ENCODE measurements around the gene MGLL.
"Not testable (repeated sequence)": the region's sequence is repeated elsewhere in the genome, so short reads cannot be mapped to it uniquely, and the experiment has no call there.

MGLL gene

GRCh38 chr3:127708837-127709236 lies 113.5 kb downstream of the MGLL start:
- no peak for TF ChIP-seq CTCF (IDR thresholded peaks at IDR 0.05; ENCODE audit: control insufficient read depth, extremely low read depth, insufficient read depth)
- no peak for DNase-seq (ENCODE audit: low read depth)
- H3K4me3 ChIP-seq (ENCODE audit: low read depth, low read length), result no peak overlapping the region

- H3K4me3 ChIP-seq (ENCODE audit: low read depth, low read length), result no peak overlapping the region
- DNase-seq (ENCODE audit: low read depth), result no peak
- TF ChIP-seq CTCF (IDR thresholded peaks at IDR 0.05; ENCODE audit: control insufficient read depth, extremely low read depth, insufficient read depth), result no peak
Measured at GRCh38 chr3:127707851-127708411, 114.4 kb downstream of the MGLL start.

GRCh38 chr3:127706785-127707351 lies 115.4 kb downstream of the MGLL start:
- no peak overlapping the region for H3K4me3 ChIP-seq (ENCODE audit: low read depth, low read length)
- no peak for DNase-seq (ENCODE audit: low read depth)
- no peak for TF ChIP-seq CTCF (IDR thresholded peaks at IDR 0.05; ENCODE audit: control insufficient read depth, extremely low read depth, insufficient read depth)

GRCh38 chr3:127706312-127706711 lies 116.0 kb downstream of the MGLL start:
- no peak overlapping the region for H3K4me3 ChIP-seq (ENCODE audit: low read depth, low read length)
- DNase-seq (ENCODE audit: low read depth), result no peak
- TF ChIP-seq CTCF (IDR thresholded peaks at IDR 0.05; ENCODE audit: control insufficient read depth, extremely low read depth, insufficient read depth), result no peak

GRCh38 chr3:127704840-127705239 lies 117.5 kb downstream of the MGLL start:
- not testable (repeated sequence) for DNase-seq (ENCODE audit: low read depth); H3K4me3 ChIP-seq (ENCODE audit: low read depth, low read length)

GRCh38 chr3:127702151-127702578 lies 120.2 kb downstream of the MGLL start:
- TF ChIP-seq CTCF (IDR thresholded peaks at IDR 0.05; ENCODE audit: control insufficient read depth, extremely low read depth, insufficient read depth), result no peak
- no peak overlapping the region for H3K4me3 ChIP-seq (ENCODE audit: low read depth, low read length)
- no peak for DNase-seq (ENCODE audit: low read depth)

GRCh38 chr3:127701280-127701911 lies 120.9 kb downstream of the MGLL start:
- DNase-seq (ENCODE audit: low read depth), result no peak
- TF ChIP-seq CTCF (IDR thresholded peaks at IDR 0.05; ENCODE audit: control insufficient read depth, extremely low read depth, insufficient read depth), result no peak
- no peak overlapping the region for H3K4me3 ChIP-seq (ENCODE audit: low read depth, low read length)

All from LNCaP clone FGC (cell line).